SK-N-SH treated with all-trans-retinoic acid at 6 μM for 48 hours (cell line): ENCODE results near the gene UBXN4.

Experiments
- ARNTL ChIP-seq: fragments of 450-650 bp; formaldehyde crosslinking; IDR thresholded peaks from 2 replicates; pipeline ENCODE4 v1.5.0; 2020; ENCODE audit warnings: low read depth, mild to moderate bottlenecking, moderate library complexity, borderline replicate concordance
- BACH2 ChIP-seq: fragments of 250-450 bp; sonication (Bioruptor Pico); IDR thresholded peaks from 2 replicates; pipeline ENCODE4 v1.9.0; 2021; ENCODE audit warnings: mild to moderate bottlenecking, borderline replicate concordance
- PPARA ChIP-seq: fragments of 250-450 bp; sonication (Bioruptor Pico); IDR thresholded peaks from 2 replicates; pipeline ENCODE4 v1.5.0; 2020; ENCODE audit warnings: mild to moderate bottlenecking, borderline replicate concordance
- TOX ChIP-seq: fragments of 250-450 bp; sonication (Bioruptor Pico); IDR thresholded peaks from 2 replicates; pipeline ENCODE4 v1.8.0; 2021; ENCODE audit warnings: mild to moderate bottlenecking, moderate library complexity, borderline replicate concordance
- ZC3H10 ChIP-seq: fragments of 250-450 bp; sonication (Bioruptor Pico); IDR thresholded peaks from 2 replicates; pipeline ENCODE4 v1.5.1; 2021; ENCODE audit warnings: mild to moderate bottlenecking, moderate library complexity
- ZFP30 ChIP-seq: fragments of 450-650 bp; formaldehyde crosslinking; IDR thresholded peaks from 2 replicates; pipeline ENCODE4 v1.5.0; 2022; ENCODE audit warnings: mild to moderate bottlenecking, moderate library complexity
- ZNF70 ChIP-seq: fragments of 450-650 bp; formaldehyde crosslinking; IDR thresholded peaks from 2 replicates; pipeline ENCODE4 v1.5.0; 2020; ENCODE audit warnings: mild to moderate bottlenecking, moderate library complexity
- TF ChIP-seq, protein P1 (sequence below): fragments of 250-450 bp; sonication (Bioruptor Pico); IDR thresholded peaks from 2 replicates; pipeline ENCODE4 v1.8.0; 2020; ENCODE audit warnings: mild to moderate bottlenecking, moderate library complexity, borderline replicate concordance
- TF ChIP-seq, protein P2 (sequence below): fragments of 250-450 bp; sonication (Bioruptor Pico); IDR thresholded peaks from 2 replicates; pipeline ENCODE4 v1.5.0; 2020; ENCODE audit warnings: mild to moderate bottlenecking, moderate library complexity
- TF ChIP-seq, protein P3 (sequence below): fragments of 250-450 bp; sonication (Bioruptor Pico); IDR thresholded peaks from 2 replicates; pipeline ENCODE4 v1.5.1; 2020; ENCODE audit warnings: low read depth, mild to moderate bottlenecking, moderate library complexity

DNA sequence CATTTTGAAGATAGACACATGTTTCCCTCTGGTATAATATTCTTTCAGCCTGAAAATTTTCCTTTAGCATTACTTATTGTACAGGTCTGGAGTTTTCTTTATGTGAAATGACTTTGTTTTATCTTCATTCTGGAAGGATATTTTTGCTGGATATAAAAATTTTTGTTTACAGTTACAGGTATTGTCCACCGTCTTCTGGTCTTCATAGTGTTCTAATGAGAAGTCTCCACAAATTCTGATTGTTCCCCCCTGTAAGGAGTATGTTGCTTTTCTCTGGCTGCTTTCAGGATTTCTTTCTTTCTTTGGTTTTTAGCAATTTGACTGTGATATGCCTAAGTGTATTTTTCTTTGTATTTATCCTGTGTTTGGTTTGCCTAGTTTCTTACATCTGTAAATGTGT, 15.0 kb downstream of the UBXN4 start:
- TF ChIP-seq, protein P1, sequence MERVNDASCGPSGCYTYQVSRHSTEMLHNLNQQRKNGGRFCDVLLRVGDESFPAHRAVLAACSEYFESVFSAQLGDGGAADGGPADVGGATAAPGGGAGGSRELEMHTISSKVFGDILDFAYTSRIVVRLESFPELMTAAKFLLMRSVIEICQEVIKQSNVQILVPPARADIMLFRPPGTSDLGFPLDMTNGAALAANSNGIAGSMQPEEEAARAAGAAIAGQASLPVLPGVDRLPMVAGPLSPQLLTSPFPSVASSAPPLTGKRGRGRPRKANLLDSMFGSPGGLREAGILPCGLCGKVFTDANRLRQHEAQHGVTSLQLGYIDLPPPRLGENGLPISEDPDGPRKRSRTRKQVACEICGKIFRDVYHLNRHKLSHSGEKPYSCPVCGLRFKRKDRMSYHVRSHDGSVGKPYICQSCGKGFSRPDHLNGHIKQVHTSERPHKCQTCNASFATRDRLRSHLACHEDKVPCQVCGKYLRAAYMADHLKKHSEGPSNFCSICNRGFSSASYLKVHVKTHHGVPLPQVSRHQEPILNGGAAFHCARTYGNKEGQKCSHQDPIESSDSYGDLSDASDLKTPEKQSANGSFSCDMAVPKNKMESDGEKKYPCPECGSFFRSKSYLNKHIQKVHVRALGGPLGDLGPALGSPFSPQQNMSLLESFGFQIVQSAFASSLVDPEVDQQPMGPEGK (CRISPR knock-in tag) = no peak
- TF ChIP-seq, protein P2, sequence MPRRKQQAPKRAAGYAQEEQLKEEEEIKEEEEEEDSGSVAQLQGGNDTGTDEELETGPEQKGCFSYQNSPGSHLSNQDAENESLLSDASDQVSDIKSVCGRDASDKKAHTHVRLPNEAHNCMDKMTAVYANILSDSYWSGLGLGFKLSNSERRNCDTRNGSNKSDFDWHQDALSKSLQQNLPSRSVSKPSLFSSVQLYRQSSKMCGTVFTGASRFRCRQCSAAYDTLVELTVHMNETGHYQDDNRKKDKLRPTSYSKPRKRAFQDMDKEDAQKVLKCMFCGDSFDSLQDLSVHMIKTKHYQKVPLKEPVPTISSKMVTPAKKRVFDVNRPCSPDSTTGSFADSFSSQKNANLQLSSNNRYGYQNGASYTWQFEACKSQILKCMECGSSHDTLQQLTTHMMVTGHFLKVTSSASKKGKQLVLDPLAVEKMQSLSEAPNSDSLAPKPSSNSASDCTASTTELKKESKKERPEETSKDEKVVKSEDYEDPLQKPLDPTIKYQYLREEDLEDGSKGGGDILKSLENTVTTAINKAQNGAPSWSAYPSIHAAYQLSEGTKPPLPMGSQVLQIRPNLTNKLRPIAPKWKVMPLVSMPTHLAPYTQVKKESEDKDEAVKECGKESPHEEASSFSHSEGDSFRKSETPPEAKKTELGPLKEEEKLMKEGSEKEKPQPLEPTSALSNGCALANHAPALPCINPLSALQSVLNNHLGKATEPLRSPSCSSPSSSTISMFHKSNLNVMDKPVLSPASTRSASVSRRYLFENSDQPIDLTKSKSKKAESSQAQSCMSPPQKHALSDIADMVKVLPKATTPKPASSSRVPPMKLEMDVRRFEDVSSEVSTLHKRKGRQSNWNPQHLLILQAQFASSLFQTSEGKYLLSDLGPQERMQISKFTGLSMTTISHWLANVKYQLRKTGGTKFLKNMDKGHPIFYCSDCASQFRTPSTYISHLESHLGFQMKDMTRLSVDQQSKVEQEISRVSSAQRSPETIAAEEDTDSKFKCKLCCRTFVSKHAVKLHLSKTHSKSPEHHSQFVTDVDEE (CRISPR knock-in tag) = no peak
- TF ChIP-seq ZNF70 (CRISPR knock-in tag) (no peak), PPARA (CRISPR knock-in tag) (no peak), TOX (CRISPR knock-in tag) (no peak), ZFP30 (no peak), ZC3H10 (CRISPR knock-in tag) (no peak), ARNTL (CRISPR knock-in tag) (no peak), BACH2 (CRISPR knock-in tag) (no peak)
- TF ChIP-seq, protein P3, sequence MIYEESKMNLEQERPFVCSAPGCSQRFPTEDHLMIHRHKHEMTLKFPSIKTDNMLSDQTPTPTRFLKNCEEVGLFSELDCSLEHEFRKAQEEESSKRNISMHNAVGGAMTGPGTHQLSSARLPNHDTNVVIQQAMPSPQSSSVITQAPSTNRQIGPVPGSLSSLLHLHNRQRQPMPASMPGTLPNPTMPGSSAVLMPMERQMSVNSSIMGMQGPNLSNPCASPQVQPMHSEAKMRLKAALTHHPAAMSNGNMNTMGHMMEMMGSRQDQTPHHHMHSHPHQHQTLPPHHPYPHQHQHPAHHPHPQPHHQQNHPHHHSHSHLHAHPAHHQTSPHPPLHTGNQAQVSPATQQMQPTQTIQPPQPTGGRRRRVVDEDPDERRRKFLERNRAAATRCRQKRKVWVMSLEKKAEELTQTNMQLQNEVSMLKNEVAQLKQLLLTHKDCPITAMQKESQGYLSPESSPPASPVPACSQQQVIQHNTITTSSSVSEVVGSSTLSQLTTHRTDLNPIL (CRISPR knock-in tag) = no peak
